ENCODE data around the gene CERKL.

Gene CERKL

DNA sequence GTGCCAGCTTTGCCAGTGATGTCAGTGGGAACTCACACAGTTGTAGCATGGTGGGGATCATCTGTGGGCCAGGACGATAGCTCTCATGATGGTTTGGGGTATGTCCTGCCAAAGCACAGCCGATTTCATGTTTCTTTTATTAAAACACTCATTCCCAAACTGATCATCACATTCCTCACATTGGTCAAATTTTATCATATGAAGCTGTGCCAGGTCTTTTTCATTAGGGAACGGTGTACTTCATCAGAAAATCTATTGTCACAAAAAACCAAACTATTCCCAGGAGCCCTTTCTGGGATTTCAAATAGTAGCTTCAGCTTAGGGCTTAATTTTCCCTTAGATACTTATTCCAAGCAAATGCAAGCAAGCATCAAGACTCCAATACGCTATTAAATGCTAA lies 157.7 kb downstream of the CERKL start:
- DNase-seq, result no peak

Measured in NCI-H2081 (cell line).